Panc1 (cell line): ENCODE measurements around the gene CLCN2.

Source experiments
- CTCF ChIP-seq: fragments of 450-650 bp; IDR thresholded peaks from 2 replicates; pipeline ENCODE4 v1.5.1; 2017; ENCODE audit warnings: mild to moderate bottlenecking
- POLR2AphosphoS5 ChIP-seq: IDR thresholded peaks from 2 replicates; pipeline ENCODE4 v1.6.1; 2012; ENCODE audit warnings: mild to moderate bottlenecking, low read depth, low read length, moderate library complexity
- REST ChIP-seq, 2 experiments: IDR thresholded peaks; 2 replicates each; pipeline ENCODE4 v1.6.1; 2011 to 2012; ENCODE audit warnings: low read depth in 2 of 2, control low read depth in 1 of 2, low read length in 1 of 2, mild to moderate bottlenecking in 1 of 2, moderate library complexity in 1 of 2; ENCODE audit not compliant: insufficient read depth in 1 of 2
- SIN3A ChIP-seq: IDR thresholded peaks from 2 replicates; pipeline ENCODE4 v1.6.1; 2012; ENCODE audit warnings: low read depth, mild to moderate bottlenecking, low read length, moderate library complexity, borderline replicate concordance; ENCODE audit not compliant: insufficient read depth
- TCF7L2 ChIP-seq: IDR thresholded peaks from 2 replicates; pipeline ENCODE4 v1.6.1; 2011; ENCODE audit warnings: mild to moderate bottlenecking, low read depth, low read length, inconsistent platforms

GRCh38 chr3:184328516-184328915 lies 32.9 kb downstream of the CLCN2 start:
- no peak for TF ChIP-seq CTCF
- TF ChIP-seq SIN3A: no peak
- no peak for TF ChIP-seq POLR2AphosphoS5
- no peak for TF ChIP-seq REST (IDR thresholded peaks at IDR 0.05; ENCODE audit: insufficient read depth in 1 of 2, low read depth in 2 of 2, low read length in 1 of 2)
- no peak for TF ChIP-seq TCF7L2
